GM23338 (cell line): ENCODE data around the gene XYLT1.

Experiments
- CREB1 ChIP-seq: fragments of 250-450 bp; sonication (Bioruptor Pico); IDR thresholded peaks from 2 replicates; pipeline ENCODE4 v1.5.0; 2020; ENCODE audit warnings: low read depth, mild to moderate bottlenecking, moderate library complexity
- EZH2 ChIP-seq: fragments of 200-600 bp; sonication (generic); IDR thresholded peaks from one replicate; pipeline ENCODE4 v1.8.0; 2017; ENCODE audit warnings: antibody characterized with exemption, mild to moderate bottlenecking, low read depth; ENCODE audit not compliant: unreplicated experiment
- EZH2phosphoT487 ChIP-seq: fragments of 200-600 bp; sonication (generic); IDR thresholded peaks from one replicate; pipeline ENCODE4 v1.8.1; 2018; ENCODE audit warnings: antibody characterized with exemption; ENCODE audit not compliant: unreplicated experiment
- JUNB ChIP-seq: IDR thresholded peaks from one replicate; pipeline ENCODE4 v1.6.1; 2016; ENCODE audit warnings: antibody characterized with exemption; ENCODE audit not compliant: unreplicated experiment
- POLR2AphosphoS5 ChIP-seq: IDR thresholded peaks from 2 replicates; pipeline ENCODE4 v1.6.1; 2016; ENCODE audit warnings: antibody characterized with exemption, low read depth
- TF ChIP-seq, protein P1 (sequence below), 2 experiments: fragments of 200-600 bp in 1 of 2; sonication (generic) in 1 of 2; conservative IDR thresholded peaks; 2 replicates each; pipeline versions ENCODE4 v1.5.1 to v1.6.1; 2016 to 2017; ENCODE audit warnings: antibody characterized with exemption in 2 of 2, low read depth in 2 of 2, mild to moderate bottlenecking in 2 of 2, moderate library complexity in 1 of 2
- TF ChIP-seq, protein P2 (sequence below): IDR thresholded peaks from one replicate; pipeline ENCODE4 v1.6.1; 2018; ENCODE audit warnings: antibody characterized with exemption; ENCODE audit not compliant: unreplicated experiment

DNA sequence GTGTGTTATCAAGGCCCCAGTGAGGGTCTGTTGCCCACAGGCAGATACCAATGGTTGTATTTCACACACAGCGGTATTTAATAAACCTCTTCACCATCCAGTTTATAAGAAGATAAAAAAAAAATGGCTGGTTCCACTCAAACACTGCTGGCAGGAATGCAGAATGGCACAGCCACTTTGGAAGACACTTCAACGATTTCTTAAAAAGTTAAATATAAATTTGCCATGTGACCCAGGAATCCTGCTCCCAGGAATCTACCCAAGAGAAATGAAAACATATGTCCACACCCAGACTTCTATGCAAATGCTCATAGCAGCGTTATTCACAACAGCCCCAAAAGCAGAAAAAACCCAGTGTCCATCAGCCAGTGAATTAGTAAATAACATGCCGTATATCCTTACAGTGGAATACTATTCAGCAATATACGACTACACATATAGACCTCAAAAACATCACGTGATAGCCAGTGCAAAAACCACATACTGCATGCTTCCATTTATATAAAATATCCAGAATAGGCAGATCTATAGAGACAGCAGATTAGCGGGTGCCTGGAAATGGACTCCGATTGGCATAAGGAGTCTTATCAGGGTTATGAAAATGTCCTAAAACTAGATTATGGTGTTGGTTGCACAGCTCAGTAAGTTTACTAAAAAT is 38.7 kb downstream of the XYLT1 start:
- TF ChIP-seq, protein P1, sequence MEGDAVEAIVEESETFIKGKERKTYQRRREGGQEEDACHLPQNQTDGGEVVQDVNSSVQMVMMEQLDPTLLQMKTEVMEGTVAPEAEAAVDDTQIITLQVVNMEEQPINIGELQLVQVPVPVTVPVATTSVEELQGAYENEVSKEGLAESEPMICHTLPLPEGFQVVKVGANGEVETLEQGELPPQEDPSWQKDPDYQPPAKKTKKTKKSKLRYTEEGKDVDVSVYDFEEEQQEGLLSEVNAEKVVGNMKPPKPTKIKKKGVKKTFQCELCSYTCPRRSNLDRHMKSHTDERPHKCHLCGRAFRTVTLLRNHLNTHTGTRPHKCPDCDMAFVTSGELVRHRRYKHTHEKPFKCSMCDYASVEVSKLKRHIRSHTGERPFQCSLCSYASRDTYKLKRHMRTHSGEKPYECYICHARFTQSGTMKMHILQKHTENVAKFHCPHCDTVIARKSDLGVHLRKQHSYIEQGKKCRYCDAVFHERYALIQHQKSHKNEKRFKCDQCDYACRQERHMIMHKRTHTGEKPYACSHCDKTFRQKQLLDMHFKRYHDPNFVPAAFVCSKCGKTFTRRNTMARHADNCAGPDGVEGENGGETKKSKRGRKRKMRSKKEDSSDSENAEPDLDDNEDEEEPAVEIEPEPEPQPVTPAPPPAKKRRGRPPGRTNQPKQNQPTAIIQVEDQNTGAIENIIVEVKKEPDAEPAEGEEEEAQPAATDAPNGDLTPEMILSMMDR (conservative IDR thresholded peaks at IDR 0.05; ENCODE audit: low read depth in 2 of 2): peak in 1 of 2 experiments; percentile 36; a peak in 1 of 4 replicates
- TF ChIP-seq POLR2AphosphoS5: no peak
- no peak for TF ChIP-seq EZH2phosphoT487
- TF ChIP-seq EZH2: no peak
- TF ChIP-seq, protein P2, sequence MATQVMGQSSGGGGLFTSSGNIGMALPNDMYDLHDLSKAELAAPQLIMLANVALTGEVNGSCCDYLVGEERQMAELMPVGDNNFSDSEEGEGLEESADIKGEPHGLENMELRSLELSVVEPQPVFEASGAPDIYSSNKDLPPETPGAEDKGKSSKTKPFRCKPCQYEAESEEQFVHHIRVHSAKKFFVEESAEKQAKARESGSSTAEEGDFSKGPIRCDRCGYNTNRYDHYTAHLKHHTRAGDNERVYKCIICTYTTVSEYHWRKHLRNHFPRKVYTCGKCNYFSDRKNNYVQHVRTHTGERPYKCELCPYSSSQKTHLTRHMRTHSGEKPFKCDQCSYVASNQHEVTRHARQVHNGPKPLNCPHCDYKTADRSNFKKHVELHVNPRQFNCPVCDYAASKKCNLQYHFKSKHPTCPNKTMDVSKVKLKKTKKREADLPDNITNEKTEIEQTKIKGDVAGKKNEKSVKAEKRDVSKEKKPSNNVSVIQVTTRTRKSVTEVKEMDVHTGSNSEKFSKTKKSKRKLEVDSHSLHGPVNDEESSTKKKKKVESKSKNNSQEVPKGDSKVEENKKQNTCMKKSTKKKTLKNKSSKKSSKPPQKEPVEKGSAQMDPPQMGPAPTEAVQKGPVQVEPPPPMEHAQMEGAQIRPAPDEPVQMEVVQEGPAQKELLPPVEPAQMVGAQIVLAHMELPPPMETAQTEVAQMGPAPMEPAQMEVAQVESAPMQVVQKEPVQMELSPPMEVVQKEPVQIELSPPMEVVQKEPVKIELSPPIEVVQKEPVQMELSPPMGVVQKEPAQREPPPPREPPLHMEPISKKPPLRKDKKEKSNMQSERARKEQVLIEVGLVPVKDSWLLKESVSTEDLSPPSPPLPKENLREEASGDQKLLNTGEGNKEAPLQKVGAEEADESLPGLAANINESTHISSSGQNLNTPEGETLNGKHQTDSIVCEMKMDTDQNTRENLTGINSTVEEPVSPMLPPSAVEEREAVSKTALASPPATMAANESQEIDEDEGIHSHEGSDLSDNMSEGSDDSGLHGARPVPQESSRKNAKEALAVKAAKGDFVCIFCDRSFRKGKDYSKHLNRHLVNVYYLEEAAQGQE: no peak
- no peak for TF ChIP-seq CREB1
- no peak for TF ChIP-seq JUNB
